GM18861 (cell line): ENCODE data around the gene CLPSL2.

Source experiments
- ATAC-seq: cut with Tn5 transposase; IDR thresholded peaks from one replicate; pipeline ENCODE4 v1.9.1; 2021; ENCODE audit not compliant: unreplicated experiment

Gene CLPSL2

GRCh38 chr6:35786272-35786671 lies 9.9 kb downstream of the CLPSL2 start:
- ATAC-seq = no peak

GRCh38 chr6:35786810-35787209 lies 10.4 kb downstream of the CLPSL2 start:
- no peak for ATAC-seq

DNA sequence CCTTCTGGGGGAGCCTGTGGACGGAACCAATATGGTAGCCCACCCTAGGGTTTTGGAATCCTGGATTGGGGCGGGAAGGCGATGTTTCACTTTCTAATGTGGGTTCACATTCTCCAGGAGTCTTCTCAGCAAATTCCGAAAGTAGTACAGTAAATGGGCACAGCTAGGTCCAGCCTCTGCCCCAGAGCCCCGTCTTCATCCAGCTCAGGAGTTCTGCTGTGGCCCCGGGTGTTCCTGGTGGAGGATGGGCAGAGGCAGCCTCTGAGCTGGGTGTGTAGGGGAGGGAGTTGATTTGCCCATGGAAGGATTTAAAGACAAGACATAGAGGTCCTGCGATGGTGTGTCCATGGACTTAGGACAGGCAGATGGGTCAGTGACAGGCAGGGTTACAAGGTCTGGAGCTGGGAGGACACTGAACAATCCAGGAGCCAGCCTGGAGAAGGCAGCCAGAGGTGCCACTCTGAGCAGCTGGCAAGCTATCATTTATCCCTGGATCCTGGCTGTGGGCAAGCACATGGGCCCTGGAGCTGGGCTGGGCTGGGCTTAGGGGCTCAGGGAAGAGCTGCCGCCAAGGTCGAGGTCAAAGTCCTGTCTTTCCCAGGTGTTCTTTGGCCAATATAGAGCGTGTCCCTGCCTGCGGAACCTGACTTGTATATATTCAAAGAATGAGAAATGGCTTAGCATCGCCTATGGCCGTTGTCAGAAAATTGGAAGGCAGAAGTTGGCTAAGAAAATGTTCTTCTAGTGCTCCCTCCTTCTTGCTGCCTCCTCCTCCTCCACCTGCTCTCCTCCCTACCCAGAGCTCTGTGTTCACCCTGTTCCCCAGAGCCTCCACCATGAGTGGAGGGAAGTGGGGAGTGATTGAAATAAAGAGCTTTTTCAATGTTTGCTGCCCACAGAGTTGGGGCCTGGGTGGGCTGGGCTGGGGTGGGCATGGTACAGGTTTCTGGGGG lies 11.1 kb downstream of the CLPSL2 start:
- no peak for ATAC-seq

DNA sequence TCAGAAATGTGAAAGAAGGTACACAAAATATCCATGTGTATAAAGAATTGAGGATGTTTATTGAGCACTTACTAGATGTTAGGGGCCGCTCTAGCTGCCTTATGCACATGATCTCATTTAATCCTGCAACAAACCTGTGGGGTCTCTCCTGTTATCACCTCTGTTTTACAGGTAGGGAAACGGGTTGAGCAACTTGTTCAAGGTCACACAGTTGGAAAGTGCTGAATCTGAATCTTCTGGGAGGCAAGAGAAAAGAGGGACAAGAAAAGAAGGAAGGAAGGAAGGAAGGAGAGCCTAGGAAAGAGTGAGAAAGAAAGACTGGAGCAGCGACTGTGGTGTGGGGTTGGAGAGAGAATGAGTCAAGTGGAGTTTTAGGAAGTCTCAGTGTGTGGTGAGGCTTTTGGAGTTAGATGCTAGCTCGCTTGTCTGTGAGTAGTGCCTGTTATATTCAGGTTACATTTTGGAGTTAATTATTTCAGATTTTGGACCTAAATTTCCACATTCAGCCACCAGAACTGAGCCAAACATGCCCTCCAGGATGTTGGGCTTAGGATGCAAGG lies 12.1 kb downstream of the CLPSL2 start:
- no peak for ATAC-seq

- ATAC-seq = no peak
Measured at GRCh38 chr6:35790683-35791082, 14.3 kb downstream of the CLPSL2 start.

- no peak for ATAC-seq
Measured at GRCh38 chr6:35794536-35795452, 18.4 kb downstream of the CLPSL2 start.

GRCh38 chr6:35795453-35796071 lies 19.2 kb downstream of the CLPSL2 start:
- ATAC-seq = no peak

DNA sequence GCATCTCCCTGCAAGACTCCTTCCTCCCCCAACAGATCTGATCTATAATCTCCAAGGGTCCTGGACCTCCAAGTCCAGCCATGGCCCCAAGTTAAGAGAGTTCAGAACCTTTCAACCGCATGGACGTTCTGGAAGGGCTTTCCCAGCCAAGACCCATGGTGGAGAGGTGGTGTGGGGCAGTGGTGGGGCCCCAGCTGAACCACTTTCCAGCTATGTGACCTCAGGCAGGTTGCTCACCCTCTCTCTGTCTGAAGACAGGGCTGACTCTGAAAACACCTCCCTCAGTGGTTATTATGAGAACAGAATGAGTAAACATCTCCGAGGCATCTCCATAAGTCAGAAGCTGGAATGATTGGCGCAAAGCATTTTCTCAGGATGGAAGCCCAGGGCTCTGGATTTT lies 19.8 kb downstream of the CLPSL2 start:
- no peak for ATAC-seq

DNA sequence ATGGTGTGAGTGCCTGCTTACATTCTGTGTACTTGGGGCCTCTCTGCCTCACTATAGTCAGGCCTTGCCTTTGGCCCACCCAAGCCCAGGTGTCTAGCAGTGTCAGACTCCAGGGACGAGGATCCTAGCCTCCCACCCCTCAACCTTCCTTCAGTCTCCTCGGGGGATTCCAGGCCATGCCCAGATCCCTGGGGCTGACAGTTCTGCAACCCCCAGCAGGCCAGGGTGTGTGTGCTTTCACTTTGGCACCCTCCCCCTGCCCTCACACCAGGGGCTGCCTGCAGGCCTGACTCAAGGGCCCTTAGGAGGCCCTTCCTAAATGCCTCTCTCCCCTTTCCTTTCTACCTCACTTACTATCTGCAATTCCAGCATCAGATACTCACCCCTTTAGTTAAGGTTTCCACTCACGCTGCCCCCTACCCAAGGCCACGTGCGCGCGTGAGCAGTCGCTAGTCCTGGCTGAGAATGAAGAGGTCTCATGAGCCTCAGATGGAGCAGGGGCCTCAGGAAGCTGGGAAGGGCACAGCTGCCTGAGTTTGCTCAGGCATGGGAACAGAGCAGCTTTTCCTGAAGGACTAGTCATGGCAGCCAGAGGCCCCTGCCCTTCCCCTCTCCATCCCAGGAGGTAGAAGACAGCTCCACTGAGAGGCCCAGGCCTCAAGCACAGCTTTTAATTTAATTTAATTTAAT lies 21.6 kb downstream of the CLPSL2 start:
- ATAC-seq = no peak

DNA sequence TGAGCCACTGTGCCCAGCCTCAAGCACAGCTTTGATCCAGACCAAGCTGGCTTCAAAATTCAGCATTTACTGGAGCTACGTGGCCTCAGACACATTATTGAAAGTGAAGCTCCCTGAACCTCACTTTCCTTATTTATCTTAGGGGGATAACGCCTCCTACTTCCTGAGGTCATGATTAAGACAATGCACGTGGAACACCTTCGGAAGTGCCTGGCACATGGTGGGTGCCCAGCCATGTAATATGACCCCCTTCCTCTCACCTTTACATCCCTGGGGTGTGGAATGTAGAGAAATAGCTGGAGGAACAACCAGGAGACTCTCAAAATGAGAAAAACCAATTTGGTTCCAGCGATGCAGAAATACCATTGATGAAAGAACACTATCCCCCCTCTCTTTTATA lies 22.3 kb downstream of the CLPSL2 start:
- ATAC-seq = no peak

DNA sequence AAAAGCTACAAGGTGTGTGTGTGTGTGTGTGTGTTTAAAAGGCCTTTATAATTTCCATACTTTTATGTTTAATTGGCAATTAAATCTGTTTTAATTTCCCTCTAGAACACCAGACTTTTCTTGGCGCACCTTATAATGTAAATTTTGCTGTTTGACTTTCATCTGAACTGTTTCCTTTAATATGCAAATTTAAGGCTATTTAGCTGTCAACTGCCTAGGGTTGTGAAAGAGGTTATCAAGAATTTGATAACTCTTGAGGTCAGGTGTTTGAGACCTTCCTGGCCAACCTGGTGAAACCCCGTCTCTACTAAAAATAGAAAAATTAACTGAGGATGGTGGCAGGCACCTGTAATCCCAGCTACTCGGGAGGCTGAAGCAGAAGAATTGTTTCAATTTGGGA lies 24.8 kb downstream of the CLPSL2 start:
- no peak for ATAC-seq

GRCh38 chr6:35804996-35805736 lies 28.8 kb downstream of the CLPSL2 start, which contains the start of gene LHFPL5:
Gene LHFPL5, plus strand, starts transcription at chr6:35805352. Its CDS starts 319 bp downstream, at chr6:35805671.
- ATAC-seq = no peak

DNA sequence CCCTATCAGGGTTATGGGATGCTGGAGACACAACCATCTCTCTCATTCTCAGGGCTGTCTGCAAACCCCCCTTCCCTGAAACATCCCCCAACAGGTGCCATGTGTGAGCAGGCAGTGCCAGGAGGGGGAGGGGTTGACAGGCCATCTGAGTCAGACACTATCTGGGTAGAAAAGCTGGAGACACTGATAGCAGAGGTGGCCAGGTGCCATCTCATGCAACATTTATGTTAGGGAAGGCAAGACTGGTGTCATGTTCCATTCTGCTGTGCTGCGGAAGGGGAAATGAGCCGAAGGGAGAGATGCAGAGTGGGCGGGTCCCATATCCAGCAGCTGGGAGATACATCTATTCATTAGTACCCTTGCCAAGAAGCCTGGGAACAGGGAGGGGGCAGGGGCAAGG lies 32.3 kb downstream of the CLPSL2 start:
- no peak for ATAC-seq

DNA sequence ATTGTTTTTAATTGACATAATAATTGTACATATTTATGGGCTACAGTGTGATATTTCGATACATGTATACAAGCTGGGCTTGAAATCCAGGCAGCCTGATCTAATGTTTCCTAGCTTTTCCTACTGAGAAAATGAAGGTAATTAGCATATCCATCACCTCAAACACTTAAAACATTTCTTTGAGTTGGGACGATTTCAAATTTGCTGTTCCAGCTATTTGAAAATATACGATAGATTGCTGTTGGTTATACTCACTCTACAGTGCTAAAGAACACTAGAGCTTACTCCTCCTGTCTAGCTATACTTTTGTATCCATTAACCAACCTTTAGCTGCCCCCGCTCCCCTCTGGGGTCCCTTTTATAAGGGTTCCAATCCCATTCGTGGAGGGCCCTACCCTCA lies 33.4 kb downstream of the CLPSL2 start:
- no peak for ATAC-seq

DNA sequence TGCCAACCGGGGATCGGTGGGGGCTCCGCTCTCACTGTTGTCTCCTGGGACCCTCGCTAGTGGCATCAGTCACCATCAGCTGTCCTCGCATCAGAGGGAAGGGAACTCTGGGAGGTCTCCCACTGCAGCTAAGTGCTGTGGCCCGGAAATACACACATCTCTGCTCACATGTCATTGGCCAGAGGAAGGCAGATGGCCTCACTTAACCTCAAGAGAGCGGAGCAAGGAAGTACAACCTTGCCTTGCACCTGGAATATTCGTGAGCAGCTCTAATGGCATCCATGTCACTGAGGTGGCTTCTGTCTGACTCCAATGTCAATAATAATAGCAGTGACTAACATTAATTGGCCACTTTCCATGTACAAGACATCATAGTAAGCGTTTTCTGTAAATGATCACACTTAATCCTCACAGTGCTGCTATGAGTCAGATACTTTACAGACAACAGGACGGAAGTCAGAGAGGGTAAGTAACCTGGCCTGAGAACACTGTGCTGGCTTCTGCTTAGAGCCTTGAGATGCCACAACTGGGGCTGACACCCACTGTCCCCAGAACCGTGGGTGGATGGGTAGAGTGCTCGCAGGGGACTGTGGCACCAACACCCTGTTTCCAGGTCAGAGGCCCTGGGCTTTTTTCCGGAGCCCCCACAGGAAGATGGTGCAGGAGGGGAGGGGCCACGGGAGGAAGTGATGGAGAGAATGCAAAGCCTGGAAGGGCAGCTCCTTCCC lies 34.7 kb downstream of the CLPSL2 start:
- no peak for ATAC-seq

- no peak for ATAC-seq
Measured at GRCh38 chr6:35811699-35811995, 35.2 kb downstream of the CLPSL2 start.

DNA sequence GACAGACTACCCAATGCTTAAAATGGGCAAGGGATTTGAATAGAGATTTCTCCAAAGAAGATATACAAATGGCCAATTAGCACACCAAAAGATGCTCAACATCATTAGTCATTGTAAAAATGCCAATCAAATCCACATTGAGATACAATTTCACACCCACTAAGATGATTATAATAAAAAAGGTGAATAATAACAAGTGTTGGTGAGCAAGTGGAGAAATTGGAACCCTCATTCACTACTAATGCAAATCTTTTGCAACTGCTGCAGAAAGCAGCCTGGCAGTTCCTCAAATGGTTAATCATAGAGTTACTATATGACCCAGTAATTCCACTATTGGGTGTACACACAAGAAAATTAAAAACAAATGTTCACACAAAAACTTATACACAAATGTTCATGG lies 41.1 kb downstream of the CLPSL2 start:
- no peak for ATAC-seq

GRCh38 chr6:35823601-35824000 lies 47.2 kb downstream of the CLPSL2 start:
- ATAC-seq = no peak

- ATAC-seq = no peak
Measured at GRCh38 chr6:35824552-35825192, 48.3 kb downstream of the CLPSL2 start.
